Keratinocyte (primary cell): ENCODE data around the gene SUPT20HL1.

Source experiments
- EZH2 ChIP-seq: IDR thresholded peaks from one replicate; pipeline ENCODE4 v1.6.1; 2012; ENCODE audit warnings: inconsistent platforms, mild to moderate bottlenecking, low read length, moderate library complexity
- TF ChIP-seq, protein P1 (sequence below), 3 experiments: IDR thresholded peaks in 1 of 3; conservative IDR thresholded peaks in 1 of 3; optimal IDR thresholded peaks in 1 of 3; 2 replicates in 2 of 3; 3 replicates in 1 of 3; pipeline versions ENCODE3 to v1.5.1; 2011; ENCODE audit warnings: low read length in 3 of 3, mild to moderate bottlenecking in 3 of 3, moderate library complexity in 2 of 3, control low read depth in 1 of 3, inconsistent platforms in 1 of 3; ENCODE audit not compliant: insufficient read depth in 2 of 3; ENCODE audit errors: extremely low read depth in 1 of 3

DNA sequence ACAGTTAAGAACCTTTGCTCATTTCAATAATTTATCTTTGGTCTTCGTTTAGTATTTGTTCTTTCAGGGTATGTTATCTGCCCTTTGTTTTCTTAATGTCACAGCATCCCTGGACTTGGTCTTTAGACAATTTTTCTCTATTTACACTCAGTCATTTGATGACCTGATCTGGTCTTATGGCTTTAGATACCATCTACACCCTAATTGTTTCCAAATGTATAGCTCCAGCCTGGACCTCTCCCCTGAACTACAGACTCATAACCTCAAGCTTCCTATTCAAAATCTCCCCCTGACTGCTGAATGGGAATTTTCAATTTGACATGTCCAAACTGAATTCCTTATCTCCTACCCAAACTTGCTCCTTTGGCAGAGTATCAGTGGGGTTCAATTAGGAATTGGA, 42.9 kb upstream of the SUPT20HL1 start:
- TF ChIP-seq, protein P1, sequence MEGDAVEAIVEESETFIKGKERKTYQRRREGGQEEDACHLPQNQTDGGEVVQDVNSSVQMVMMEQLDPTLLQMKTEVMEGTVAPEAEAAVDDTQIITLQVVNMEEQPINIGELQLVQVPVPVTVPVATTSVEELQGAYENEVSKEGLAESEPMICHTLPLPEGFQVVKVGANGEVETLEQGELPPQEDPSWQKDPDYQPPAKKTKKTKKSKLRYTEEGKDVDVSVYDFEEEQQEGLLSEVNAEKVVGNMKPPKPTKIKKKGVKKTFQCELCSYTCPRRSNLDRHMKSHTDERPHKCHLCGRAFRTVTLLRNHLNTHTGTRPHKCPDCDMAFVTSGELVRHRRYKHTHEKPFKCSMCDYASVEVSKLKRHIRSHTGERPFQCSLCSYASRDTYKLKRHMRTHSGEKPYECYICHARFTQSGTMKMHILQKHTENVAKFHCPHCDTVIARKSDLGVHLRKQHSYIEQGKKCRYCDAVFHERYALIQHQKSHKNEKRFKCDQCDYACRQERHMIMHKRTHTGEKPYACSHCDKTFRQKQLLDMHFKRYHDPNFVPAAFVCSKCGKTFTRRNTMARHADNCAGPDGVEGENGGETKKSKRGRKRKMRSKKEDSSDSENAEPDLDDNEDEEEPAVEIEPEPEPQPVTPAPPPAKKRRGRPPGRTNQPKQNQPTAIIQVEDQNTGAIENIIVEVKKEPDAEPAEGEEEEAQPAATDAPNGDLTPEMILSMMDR (optimal IDR thresholded peaks at IDR 0.05 in 1 of 3, IDR thresholded peaks at IDR 0.05 in 1 of 3, conservative IDR thresholded peaks at IDR 0.05 in 1 of 3; ENCODE audit: extremely low read depth in 1 of 3, insufficient read depth in 2 of 3, low read length in 3 of 3): no peak
- no peak for TF ChIP-seq EZH2
